ENCODE results near the gene MYG1.

- TF ChIP-seq CTCF (conservative IDR thresholded peaks at IDR 0.05; ENCODE audit: low read length) (no peak), EZH2phosphoT487 (IDR thresholded peaks at IDR 0.05; ENCODE audit: borderline replicate concordance, low read depth, low read length) (no peak)
Observed at GRCh38 chr12:53332744-53333143, 33.2 kb downstream of the MYG1 start.

Measured in OCI-LY7 (cell line).